ENCODE measurements around the gene C2orf42.

C2orf42 gene

DNA sequence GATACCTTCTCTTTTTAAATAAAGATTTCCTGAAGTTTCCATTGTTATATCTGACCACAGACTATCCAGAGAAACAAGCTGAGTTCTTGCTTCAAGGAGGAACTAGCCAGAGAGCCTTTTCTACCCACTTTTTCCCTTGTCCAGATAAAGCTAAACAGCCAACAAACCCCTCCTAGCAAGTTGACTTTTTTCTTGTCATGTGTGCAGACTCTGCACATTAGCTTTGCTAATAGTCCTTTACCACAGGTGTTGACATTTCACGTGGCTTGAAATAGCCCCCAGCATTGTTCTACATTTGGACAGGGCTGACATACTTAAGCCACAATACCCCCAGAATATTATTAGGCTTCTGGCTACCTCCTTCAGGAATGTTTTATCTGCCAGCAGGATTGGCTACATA, 62.8 kb downstream of the C2orf42 start:
- Histone ChIP-seq H2AFZ (ENCODE audit: low read depth, low read length) (no peak overlapping the region), H3K36me3 (ENCODE audit: insufficient read depth, low read length) (no peaks in the 10 kb centered on the region), H3K4me1 (ENCODE audit: insufficient read depth, low read length) (peaks cover 60% of the 10 kb centered on the region), H3K27me3 (ENCODE audit: insufficient read depth, low read length, poor library complexity) (no peaks in the 10 kb centered on the region), H4K20me1 (ENCODE audit: insufficient read depth, low read length) (no peaks in the 10 kb centered on the region), H3K9me3 (ENCODE audit: insufficient read depth, low read length, severe bottlenecking) (no peaks in the 10 kb centered on the region), H3K79me2 (ENCODE audit: insufficient read depth, low read length) (peaks cover 30% of the 10 kb centered on the region), H3K27ac (ENCODE audit: low read length) (no peak overlapping the region), H3K4me3 (ENCODE audit: low read depth in 1 of 2, low read length in 2 of 2) (no peak overlapping the region), H3K4me2 (ENCODE audit: insufficient read depth, low read length) (no peak overlapping the region), H3K9ac (ENCODE audit: low read depth, low read length) (no peak overlapping the region)
- TF ChIP-seq, protein P1, sequence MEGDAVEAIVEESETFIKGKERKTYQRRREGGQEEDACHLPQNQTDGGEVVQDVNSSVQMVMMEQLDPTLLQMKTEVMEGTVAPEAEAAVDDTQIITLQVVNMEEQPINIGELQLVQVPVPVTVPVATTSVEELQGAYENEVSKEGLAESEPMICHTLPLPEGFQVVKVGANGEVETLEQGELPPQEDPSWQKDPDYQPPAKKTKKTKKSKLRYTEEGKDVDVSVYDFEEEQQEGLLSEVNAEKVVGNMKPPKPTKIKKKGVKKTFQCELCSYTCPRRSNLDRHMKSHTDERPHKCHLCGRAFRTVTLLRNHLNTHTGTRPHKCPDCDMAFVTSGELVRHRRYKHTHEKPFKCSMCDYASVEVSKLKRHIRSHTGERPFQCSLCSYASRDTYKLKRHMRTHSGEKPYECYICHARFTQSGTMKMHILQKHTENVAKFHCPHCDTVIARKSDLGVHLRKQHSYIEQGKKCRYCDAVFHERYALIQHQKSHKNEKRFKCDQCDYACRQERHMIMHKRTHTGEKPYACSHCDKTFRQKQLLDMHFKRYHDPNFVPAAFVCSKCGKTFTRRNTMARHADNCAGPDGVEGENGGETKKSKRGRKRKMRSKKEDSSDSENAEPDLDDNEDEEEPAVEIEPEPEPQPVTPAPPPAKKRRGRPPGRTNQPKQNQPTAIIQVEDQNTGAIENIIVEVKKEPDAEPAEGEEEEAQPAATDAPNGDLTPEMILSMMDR (IDR thresholded peaks at IDR 0.05; ENCODE audit: borderline replicate concordance, extremely low read depth, low read length, poor library complexity, severe bottlenecking): no peak
- no peak for TF ChIP-seq EZH2 (IDR thresholded peaks at IDR 0.05; ENCODE audit: borderline replicate concordance, low read depth, low read length, severe bottlenecking)
- DNase-seq (no peak), ATAC-seq (ENCODE audit: insufficient read depth, low read depth) (no peak)

DNA sequence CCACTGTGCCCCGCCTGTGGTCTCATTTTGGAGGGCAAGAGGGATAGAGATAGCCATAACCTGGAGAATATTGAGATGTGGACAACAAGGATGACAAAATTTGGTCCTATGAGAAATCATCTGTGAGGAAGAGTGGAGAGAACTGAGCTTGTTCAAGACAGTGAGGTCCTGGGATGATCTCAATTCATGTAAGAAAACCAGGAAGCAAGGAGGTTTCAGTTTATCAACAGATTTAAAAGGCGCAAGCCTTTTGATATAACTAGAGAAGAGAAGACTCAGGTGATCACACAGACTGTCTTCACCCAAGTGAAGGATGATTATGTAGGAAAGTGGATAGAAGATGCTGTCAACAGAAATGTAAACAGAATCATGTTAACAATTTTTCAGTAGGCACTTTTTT, 64.4 kb downstream of the C2orf42 start:
- H3K4me1 ChIP-seq (ENCODE audit: insufficient read depth, low read length): peaks cover 49% of the 10 kb centered on the region
- H3K9me3 ChIP-seq (ENCODE audit: insufficient read depth, low read length, severe bottlenecking): no peaks in the 10 kb centered on the region
- no peaks in the 10 kb centered on the region for H3K36me3 ChIP-seq (ENCODE audit: insufficient read depth, low read length)
- no peak for TF ChIP-seq EZH2 (IDR thresholded peaks at IDR 0.05; ENCODE audit: borderline replicate concordance, low read depth, low read length, severe bottlenecking)
- TF ChIP-seq, protein P1 (IDR thresholded peaks at IDR 0.05; ENCODE audit: borderline replicate concordance, extremely low read depth, low read length, poor library complexity, severe bottlenecking): no peak
- no peaks in the 10 kb centered on the region for H4K20me1 ChIP-seq (ENCODE audit: insufficient read depth, low read length)
- peak overlapping the region; percentile 13; the same call in 1 of the 2 replicates for H3K9ac ChIP-seq (ENCODE audit: low read depth, low read length)
- no peaks in the 10 kb centered on the region for H3K27me3 ChIP-seq (ENCODE audit: insufficient read depth, low read length, poor library complexity)
- H3K4me2 ChIP-seq (ENCODE audit: insufficient read depth, low read length): no peak overlapping the region
- peak overlapping the region; percentile 42 for H2AFZ ChIP-seq (ENCODE audit: low read depth, low read length)
- no peak overlapping the region for H3K4me3 ChIP-seq (ENCODE audit: low read depth in 1 of 2, low read length in 2 of 2)
- H3K27ac ChIP-seq (ENCODE audit: low read length): peak overlapping the region; percentile 89
- ATAC-seq (ENCODE audit: insufficient read depth, low read depth) (no peak), DNase-seq (no peak)
- peaks cover 19% of the 10 kb centered on the region for H3K79me2 ChIP-seq (ENCODE audit: insufficient read depth, low read length)

GRCh38 chr2:70125498-70125898, 65.3 kb downstream of the C2orf42 start:
- Histone ChIP-seq H3K79me2 (ENCODE audit: insufficient read depth, low read length) (peaks cover 10% of the 10 kb centered on the region; the same call in 1 of the 2 replicates), H3K27ac (ENCODE audit: low read length) (peak overlapping the region; percentile 89), H3K4me3 (ENCODE audit: low read depth in 1 of 2, low read length in 2 of 2) (peak overlapping the region; percentile 58 to 59; a peak in 3 of 4 replicates), H3K36me3 (ENCODE audit: insufficient read depth, low read length) (no peaks in the 10 kb centered on the region), H4K20me1 (ENCODE audit: insufficient read depth, low read length) (no peaks in the 10 kb centered on the region), H2AFZ (ENCODE audit: low read depth, low read length) (peak overlapping the region; percentile 80), H3K27me3 (ENCODE audit: insufficient read depth, low read length, poor library complexity) (no peaks in the 10 kb centered on the region), H3K4me1 (ENCODE audit: insufficient read depth, low read length) (peaks cover 42% of the 10 kb centered on the region), H3K4me2 (ENCODE audit: insufficient read depth, low read length) (peak overlapping the region; percentile 62), H3K9me3 (ENCODE audit: insufficient read depth, low read length, severe bottlenecking) (no peaks in the 10 kb centered on the region), H3K9ac (ENCODE audit: low read depth, low read length) (peak overlapping the region; percentile 96)
- DNase-seq: peak; percentile 39
- ATAC-seq (ENCODE audit: insufficient read depth, low read depth): peak; percentile 13; the same call in 1 of the 3 replicates
- TF ChIP-seq, protein P1 (IDR thresholded peaks at IDR 0.05; ENCODE audit: borderline replicate concordance, extremely low read depth, low read length, poor library complexity, severe bottlenecking): no peak
- no peak for TF ChIP-seq EZH2 (IDR thresholded peaks at IDR 0.05; ENCODE audit: borderline replicate concordance, low read depth, low read length, severe bottlenecking)

Measured in DND-41 (cell line).